Esophagus muscularis mucosa (tissue), 4 donors: ENCODE data around the gene DPP7. TPM values are rescaled to one million over a fixed set of nuclear protein-coding genes. Genes with fewer than 3 reads are reported as not detected.

Experiments used
- DNase-seq: peaks from one replicate; pipeline ENCODE4 v3.0.0-alpha.2; 2017; ENCODE audit errors: extremely low spot score
- H3K27ac ChIP-seq, 4 donors: fragments of 200-600 bp; sonication (generic); replicated peaks in 1 of 4; 1 replicate in 3 of 4; 2 replicates in 1 of 4; pipeline ENCODE4 v1.5.1; 2016 to 2019; ENCODE audit warnings: mild to moderate bottlenecking in 1 of 4
- H3K27me3 ChIP-seq, 4 donors: fragments of 200-600 bp; sonication (generic); one replicate each; pipeline versions ENCODE4 v1.5.1 to v1.6.0; 2016 to 2019
- H3K36me3 ChIP-seq, 4 donors: fragments of 200-600 bp; sonication (generic); one replicate each; pipeline ENCODE4 v1.5.1; 2016 to 2019
- H3K4me1 ChIP-seq, 4 donors: fragments of 200-600 bp; sonication (generic); one replicate each; pipeline ENCODE4 v1.5.1; 2016 to 2019
- H3K4me3 ChIP-seq, 4 donors: fragments of 200-600 bp; sonication (generic); 1 replicate in 2 of 4; 2 replicates in 2 of 4; pipeline ENCODE4 v1.5.1; 2016 to 2019; ENCODE audit warnings: mild to moderate bottlenecking in 4 of 4, moderate library complexity in 1 of 4
- H3K9me3 ChIP-seq, 4 donors: fragments of 200-600 bp; sonication (generic); 1 replicate in 3 of 4; 2 replicates in 1 of 4; pipeline ENCODE4 v1.5.1; 2016 to 2019
- EP300 ChIP-seq: sonication (generic); formaldehyde crosslinking; IDR thresholded peaks from one replicate; pipeline ENCODE4 v1.6.1; 2017; ENCODE audit warnings: antibody characterized with exemption
- POLR2A ChIP-seq: fragments of 450-650 bp; IDR thresholded peaks from one replicate; pipeline ENCODE4 v1.6.1; 2017; ENCODE audit warnings: antibody characterized with exemption, moderate library complexity, mild to moderate bottlenecking, low read depth
- POLR2AphosphoS5 ChIP-seq, 2 donors: sonication (generic); formaldehyde crosslinking; IDR thresholded peaks; one replicate each; pipeline ENCODE4 v1.6.1; 2017; ENCODE audit warnings: antibody characterized with exemption in 2 of 2
- WGBS: methylation state at CpG from one replicate; pipeline ENCODE4 v1.1.5; 2018; 5-methylcytosine and 5-hydroxymethylcytosine counted together
- intact Hi-C: fragments of 100-400 bp; cut with DNase I; formaldehyde crosslinking; loops from one replicate; pipeline ENCODE4 v1.15.1; 2023
- total RNA-seq, 4 donors: library from RNA; depleted of rRNA; stranded (reverse); fragments of >200 nt; gene quantifications; one replicate each; pipeline versions ENCODE4 v1.1.0 to v1.2.1, GENCODE V29; 2016
- TF ChIP-seq, protein P1 (sequence below), 3 experiments: fragments of 200-600 bp in 2 of 3; fragments of 450-650 bp in 1 of 3; sonication (generic) in 2 of 3; IDR thresholded peaks; one replicate each; pipeline ENCODE4 v1.5.1; 2017 to 2019; ENCODE audit warnings: antibody characterized with exemption in 3 of 3, mild to moderate bottlenecking in 2 of 3, moderate library complexity in 1 of 3

Gene DPP7
- total RNA-seq, 4 donors from 2014 or later: 90.1 to 121 (median 104) TPM

DNA sequence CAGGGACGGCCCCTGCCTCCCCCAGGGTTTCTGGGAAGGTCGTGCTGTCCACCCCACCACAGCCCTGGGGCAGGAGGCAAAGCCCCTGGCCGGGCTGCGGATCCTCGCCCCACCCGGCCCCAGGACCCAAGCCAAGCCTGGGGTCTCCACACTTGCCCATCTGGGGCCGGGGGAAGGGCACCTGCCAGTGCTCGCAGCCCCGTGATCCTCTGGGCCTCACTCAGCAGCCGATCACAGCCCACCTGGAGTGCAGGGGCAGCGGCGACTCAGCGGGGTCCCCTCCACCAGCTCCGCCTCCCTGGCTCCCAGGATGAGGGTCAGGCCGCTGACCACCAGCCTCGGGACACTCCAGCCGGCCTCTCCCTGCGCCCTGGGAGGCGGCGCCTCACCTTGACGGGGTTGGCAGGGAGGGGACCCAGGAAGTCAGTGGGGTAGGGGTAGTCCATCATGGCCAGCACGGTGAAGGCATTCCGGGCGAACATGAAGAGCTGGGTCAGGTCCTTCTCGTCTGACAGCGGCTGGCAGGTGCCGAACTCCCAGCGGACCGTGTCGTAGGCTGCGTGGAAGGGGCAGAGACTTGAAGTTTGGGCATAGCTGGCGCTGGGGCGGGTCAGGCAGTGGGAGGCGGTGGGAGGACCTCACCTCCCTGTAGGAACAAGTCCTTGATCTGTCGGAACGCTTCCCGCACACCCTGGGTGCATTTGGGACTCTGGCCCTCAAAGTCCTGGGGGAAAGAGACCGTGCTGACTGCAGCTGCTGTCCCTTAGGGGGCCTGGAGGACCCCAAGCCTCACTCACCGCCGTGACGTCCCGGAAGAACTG lies 1.8 kb downstream of the DPP7 start:
- Histone ChIP-seq H3K27me3 (no peaks in the 10 kb centered on the region), H3K4me1 (peaks cover 16 to 26% (median 20%) of the 10 kb centered on the region in 4 donors), H3K36me3 (peaks cover 11 to 57% (median 57%) of the 10 kb centered on the region in 4 donors), H3K9me3 (no peaks in the 10 kb centered on the region), H3K4me3 (no peak overlapping the region), H3K27ac (no peak overlapping the region)
- intact Hi-C loops: no loop called here
- 99% methylated on average over 20 of the region's 42 CpGs for WGBS
- DNase-seq: no peak
- TF ChIP-seq POLR2AphosphoS5 (IDR thresholded peaks at IDR 0.05): no peak
- TF ChIP-seq EP300: no peak
- TF ChIP-seq, protein P1, sequence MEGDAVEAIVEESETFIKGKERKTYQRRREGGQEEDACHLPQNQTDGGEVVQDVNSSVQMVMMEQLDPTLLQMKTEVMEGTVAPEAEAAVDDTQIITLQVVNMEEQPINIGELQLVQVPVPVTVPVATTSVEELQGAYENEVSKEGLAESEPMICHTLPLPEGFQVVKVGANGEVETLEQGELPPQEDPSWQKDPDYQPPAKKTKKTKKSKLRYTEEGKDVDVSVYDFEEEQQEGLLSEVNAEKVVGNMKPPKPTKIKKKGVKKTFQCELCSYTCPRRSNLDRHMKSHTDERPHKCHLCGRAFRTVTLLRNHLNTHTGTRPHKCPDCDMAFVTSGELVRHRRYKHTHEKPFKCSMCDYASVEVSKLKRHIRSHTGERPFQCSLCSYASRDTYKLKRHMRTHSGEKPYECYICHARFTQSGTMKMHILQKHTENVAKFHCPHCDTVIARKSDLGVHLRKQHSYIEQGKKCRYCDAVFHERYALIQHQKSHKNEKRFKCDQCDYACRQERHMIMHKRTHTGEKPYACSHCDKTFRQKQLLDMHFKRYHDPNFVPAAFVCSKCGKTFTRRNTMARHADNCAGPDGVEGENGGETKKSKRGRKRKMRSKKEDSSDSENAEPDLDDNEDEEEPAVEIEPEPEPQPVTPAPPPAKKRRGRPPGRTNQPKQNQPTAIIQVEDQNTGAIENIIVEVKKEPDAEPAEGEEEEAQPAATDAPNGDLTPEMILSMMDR (IDR thresholded peaks at IDR 0.05): no peak
- TF ChIP-seq POLR2A: no peak

DNA sequence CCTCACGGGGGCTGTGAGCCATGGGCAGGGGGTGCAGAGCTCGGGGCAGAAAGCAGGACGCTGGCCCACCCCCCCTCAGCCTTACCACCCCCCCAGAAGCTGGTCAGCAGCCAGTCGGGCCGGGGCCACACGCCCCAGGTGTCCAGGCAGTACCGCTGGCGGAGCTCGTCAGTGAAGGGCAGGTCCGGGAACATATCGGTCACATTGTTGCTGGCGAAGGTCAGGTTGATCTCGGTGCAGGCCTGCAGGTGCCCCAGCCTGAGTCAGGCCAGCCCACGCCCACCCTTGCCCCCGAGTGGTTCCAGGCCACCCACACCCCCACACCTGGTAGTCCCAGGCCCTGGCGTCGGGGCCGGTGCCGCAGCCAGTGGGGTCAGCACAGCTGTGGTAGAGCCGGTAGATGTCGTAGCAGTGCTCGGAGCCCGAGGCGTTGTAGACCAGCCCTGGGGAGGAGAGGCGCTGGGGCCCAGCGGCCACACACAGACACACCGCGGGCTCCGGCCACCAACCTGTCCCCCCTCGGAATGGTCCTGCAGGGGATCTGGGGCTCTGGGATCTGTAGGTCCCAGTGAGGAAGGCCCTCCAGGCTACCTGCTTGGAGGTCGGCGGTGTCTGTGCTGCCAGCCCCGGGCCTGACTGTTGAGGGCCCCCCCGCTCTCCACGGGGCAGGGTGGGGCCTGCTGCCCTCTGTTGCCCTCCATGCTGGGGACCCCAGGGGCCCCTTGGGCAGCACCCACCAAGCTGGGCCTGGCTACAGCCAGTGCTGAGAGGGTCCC lies 2.6 kb downstream of the DPP7 start:
- intact Hi-C loops: no loop called here
- Histone ChIP-seq H3K27me3 (no peaks in the 10 kb centered on the region), H3K27ac (no peak overlapping the region), H3K4me3 (no peak overlapping the region), H3K4me1 (peaks cover 16 to 22% (median 19%) of the 10 kb centered on the region in 4 donors), H3K9me3 (no peaks in the 10 kb centered on the region), H3K36me3 (peaks cover 11 to 65% (median 65%) of the 10 kb centered on the region in 4 donors)
- 95% methylated on average over 20 of the region's 35 CpGs for WGBS
- TF ChIP-seq EP300 (no peak), POLR2AphosphoS5 (IDR thresholded peaks at IDR 0.05) (no peak), POLR2A (no peak)
- TF ChIP-seq, protein P1 (IDR thresholded peaks at IDR 0.05): no peak
- DNase-seq: no peak

DNA sequence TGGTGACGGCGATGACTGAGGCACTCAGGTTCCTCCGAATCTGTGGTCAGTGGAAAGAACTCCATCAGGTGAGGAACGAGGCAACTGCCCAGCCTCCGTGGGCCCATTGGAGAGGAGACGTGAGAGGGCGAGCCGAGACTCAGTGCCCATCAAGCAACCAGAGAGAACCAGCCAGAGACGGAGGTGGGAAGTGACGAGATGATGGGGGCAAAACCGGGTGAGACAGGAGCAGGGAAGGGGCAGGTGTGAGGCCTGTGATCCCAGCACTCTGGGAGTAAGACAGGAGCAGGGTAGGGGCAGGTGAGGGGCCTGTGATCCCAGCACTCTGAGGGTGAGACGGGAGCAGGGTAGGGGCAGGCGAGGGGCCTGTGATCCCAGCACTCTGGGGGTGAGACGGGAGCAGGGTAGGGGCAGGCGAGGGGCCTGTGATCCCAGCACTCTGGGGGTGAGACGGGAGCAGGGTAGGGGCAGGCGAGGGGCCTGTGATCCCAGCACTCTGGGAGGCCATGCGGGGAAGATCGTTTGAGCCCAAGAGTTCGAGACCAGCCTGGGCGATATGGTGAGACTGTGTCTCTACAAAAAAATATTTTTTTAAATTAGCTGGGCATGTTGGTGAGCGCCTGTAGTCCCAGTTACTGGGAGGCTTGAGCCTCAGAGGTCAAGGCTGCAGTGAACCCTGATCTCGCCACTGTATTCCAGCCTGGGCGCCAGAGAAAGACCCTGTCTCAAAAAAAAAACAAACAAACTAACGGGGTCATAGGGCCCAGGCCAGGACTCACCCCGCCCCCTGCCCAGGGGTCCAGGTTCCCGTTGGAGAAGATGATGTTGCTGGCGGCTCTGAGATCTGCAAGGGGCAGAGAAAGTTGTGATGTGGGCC lies 3.4 kb downstream of the DPP7 start:
- Histone ChIP-seq H3K27me3 (no peaks in the 10 kb centered on the region), H3K36me3 (peaks cover 18 to 74% (median 73%) of the 10 kb centered on the region in 4 donors), H3K4me1 (peaks cover 16 to 22% (median 18%) of the 10 kb centered on the region in 4 donors), H3K27ac (no peak overlapping the region), H3K9me3 (no peaks in the 10 kb centered on the region), H3K4me3 (no peak overlapping the region)
- TF ChIP-seq EP300 (no peak), POLR2A (no peak)
- WGBS: 89% methylated on average over 28 of the region's 28 CpGs
- DNase-seq: no peak
- intact Hi-C loops: no loop called here

DNA sequence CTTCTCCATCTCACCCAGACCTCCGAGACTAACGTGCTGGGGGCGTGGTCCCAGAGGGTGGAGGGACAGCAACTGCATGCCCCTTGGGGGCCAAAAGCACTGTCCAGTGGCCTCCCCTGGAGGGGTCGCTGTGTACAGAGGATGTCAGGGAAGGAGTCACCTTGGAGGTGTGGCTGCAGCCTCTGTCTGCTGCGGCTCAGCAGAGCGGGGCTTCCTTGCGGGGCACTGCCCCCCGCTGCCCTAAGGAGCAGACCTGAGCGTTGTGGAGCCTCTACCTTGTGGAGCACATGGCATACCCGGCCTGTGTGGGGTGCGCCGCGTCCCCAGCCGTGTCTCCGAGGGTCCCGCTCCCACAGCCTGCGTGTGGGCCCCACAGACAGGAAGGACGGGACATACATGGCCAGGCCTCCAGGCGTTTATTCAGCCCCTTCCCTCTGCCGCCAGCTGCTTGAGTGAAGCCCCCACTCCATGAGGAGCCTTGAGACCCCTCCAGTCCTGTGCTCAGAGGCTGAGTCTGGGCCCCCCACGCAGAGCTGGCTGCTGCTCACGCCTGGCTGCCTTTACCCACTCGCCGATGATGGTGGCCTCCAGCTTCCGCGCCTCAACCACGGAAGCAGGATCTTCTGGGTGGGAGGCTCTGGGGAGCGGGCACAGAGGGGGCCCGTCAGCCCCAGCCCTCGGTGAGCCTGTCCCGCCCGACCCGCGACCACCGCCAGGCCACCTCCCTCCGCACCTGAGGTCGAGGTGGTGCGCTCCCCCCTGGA lies 4.2 kb downstream of the DPP7 start:
- Histone ChIP-seq H3K9me3 (no peaks in the 10 kb centered on the region), H3K4me1 (peaks cover 11 to 21% (median 16%) of the 10 kb centered on the region in 4 donors), H3K36me3 (peaks cover 24 to 82% (median 81%) of the 10 kb centered on the region in 4 donors), H3K4me3 (no peak overlapping the region), H3K27me3 (no peaks in the 10 kb centered on the region), H3K27ac (no peak overlapping the region)
- TF ChIP-seq EP300 (no peak), POLR2AphosphoS5 (IDR thresholded peaks at IDR 0.05) (no peak), POLR2A (no peak)
- TF ChIP-seq, protein P1 (IDR thresholded peaks at IDR 0.05): no peak
- DNase-seq: no peak
- WGBS: 91% methylated on average over 25 of the region's 38 CpGs
- intact Hi-C loops: no loop called here
